ENCODE measurements around the gene SLC26A6.

- no peak for TF ChIP-seq ZNF318 (CRISPR knock-in tag; IDR thresholded peaks at IDR 0.05)
- TF ChIP-seq KDM6A (CRISPR knock-in tag; IDR thresholded peaks at IDR 0.05; ENCODE audit: low read depth) = no peak
- TF ChIP-seq TRAFD1 (CRISPR knock-in tag; IDR thresholded peaks at IDR 0.05; ENCODE audit: borderline replicate concordance) = no peak
- TF ChIP-seq ZNF7 (CRISPR knock-in tag; IDR thresholded peaks at IDR 0.05) = no peak
- no peak for TF ChIP-seq PHF20 (CRISPR knock-in tag; IDR thresholded peaks at IDR 0.05)
- no peak for TF ChIP-seq ATF3 (CRISPR knock-in tag; IDR thresholded peaks at IDR 0.05)
- no peak for TF ChIP-seq MYC (CRISPR knock-in tag; IDR thresholded peaks at IDR 0.05; ENCODE audit: borderline replicate concordance)
- no peak for TF ChIP-seq MYNN (CRISPR knock-in tag; IDR thresholded peaks at IDR 0.05; ENCODE audit: low read depth)
- no peak for TF ChIP-seq ZNF180 (CRISPR knock-in tag; IDR thresholded peaks at IDR 0.05; ENCODE audit: borderline replicate concordance, low read depth)
- TF ChIP-seq ZNF660 (CRISPR knock-in tag; IDR thresholded peaks at IDR 0.05; ENCODE audit: borderline replicate concordance, low read depth) = no peak
- TF ChIP-seq CTCF (CRISPR knock-in tag; IDR thresholded peaks at IDR 0.05) = no peak
- TF ChIP-seq MEF2D (CRISPR knock-in tag; IDR thresholded peaks at IDR 0.05) = no peak
- TF ChIP-seq RCOR2 (CRISPR knock-in tag; IDR thresholded peaks at IDR 0.05) = no peak
Observed at GRCh38 chr3:48612309-48612708, 23.0 kb downstream of the SLC26A6 start.

Data from HepG2 (cell line).